K562 (cell line): ENCODE data around the gene SOBP. TPM values are rescaled to one million over a fixed set of nuclear protein-coding genes. Genes with fewer than 3 reads are reported as not detected.

ENCODE experiments used
- CBFA2T3 ChIP-seq: fragments of 450-650 bp; IDR thresholded peaks from 2 replicates; pipeline ENCODE4 v1.6.1; 2017
- CTBP1 ChIP-seq: fragments of 450-650 bp; IDR thresholded peaks from 2 replicates; pipeline ENCODE4 v1.6.1; 2016; ENCODE audit warnings: borderline replicate concordance
- DMBX1 ChIP-seq: fragments of 250-450 bp; sonication (Bioruptor Pico); IDR thresholded peaks from 2 replicates; pipeline ENCODE4 v1.8.0; 2022; ENCODE audit warnings: inconsistent platforms, mild to moderate bottlenecking, moderate library complexity, borderline replicate concordance
- FIP1L1 ChIP-seq: fragments of 200-400 bp; formaldehyde crosslinking; IDR thresholded peaks from 2 replicates; pipeline ENCODE4 v1.6.1; 2018; ENCODE audit warnings: mild to moderate bottlenecking, low read depth, low read length; ENCODE audit not compliant: poor library complexity, severe bottlenecking
- FOXK2 ChIP-seq, 2 experiments: fragments of 450-650 bp; IDR thresholded peaks in 1 of 2; conservative IDR thresholded peaks in 1 of 2; 2 replicates each; pipeline ENCODE4 v1.6.1; 2016; ENCODE audit warnings: low read depth in 2 of 2, mild to moderate bottlenecking in 1 of 2
- FOXM1 ChIP-seq, 2 experiments: fragments of 450-650 bp in 1 of 2; sonication (generic) in 1 of 2; formaldehyde crosslinking in 1 of 2; IDR thresholded peaks; 2 replicates each; pipeline versions ENCODE4 v1.6.1 to v1.9.0; 2017 to 2022; ENCODE audit warnings: low read depth in 2 of 2, mild to moderate bottlenecking in 2 of 2, missing genetic modification reagents in 1 of 2, moderate library complexity in 1 of 2
- GABPA ChIP-seq: fragments of 200-800 bp; sonication (Bioruptor generic); conservative IDR thresholded peaks from 2 replicates; pipeline ENCODE4 v1.6.1; 2016; ENCODE audit warnings: low read depth, missing genetic modification characterization, missing compliant biosample characterization
- HMBOX1 ChIP-seq: sonication (generic); IDR thresholded peaks from 2 replicates; pipeline ENCODE4 v1.6.1; 2016
- NFIC ChIP-seq: fragments of 450-650 bp; IDR thresholded peaks from 2 replicates; pipeline ENCODE4 v1.6.1; 2017; ENCODE audit warnings: mild to moderate bottlenecking, inconsistent platforms
- SMARCA4 ChIP-seq: fragments of 450-650 bp; IDR thresholded peaks from 2 replicates; pipeline ENCODE4 v1.6.1; 2016
- SOX6 ChIP-seq: fragments of 450-650 bp; IDR thresholded peaks from 2 replicates; pipeline ENCODE4 v1.6.1; 2014; ENCODE audit warnings: mild to moderate bottlenecking
- STAT5A ChIP-seq: IDR thresholded peaks from 2 replicates; pipeline ENCODE4 v1.6.1; 2012; ENCODE audit warnings: low read length, inconsistent platforms, borderline replicate concordance
- TAL1 ChIP-seq: fragments of 450-650 bp; IDR thresholded peaks from 2 replicates; pipeline ENCODE4 v1.6.1; 2016; ENCODE audit warnings: mild to moderate bottlenecking
- TBL1XR1 ChIP-seq, 2 experiments: IDR thresholded peaks; 2 replicates each; pipeline ENCODE4 v1.6.1; 2012; ENCODE audit warnings: improper control_type of control experiment in 2 of 2, low read length in 2 of 2, mild to moderate bottlenecking in 1 of 2
- TEAD4 ChIP-seq, 2 experiments: sonication (generic) in 1 of 2; formaldehyde crosslinking in 1 of 2; IDR thresholded peaks; 2 replicates each; pipeline versions ENCODE4 v1.6.1 to v1.8.0; 2012 to 2022; ENCODE audit warnings: borderline replicate concordance in 1 of 2, inconsistent platforms in 1 of 2, low read length in 1 of 2, mild to moderate bottlenecking in 1 of 2, missing genetic modification reagents in 1 of 2
- TGIF2 ChIP-seq: sonication (generic); formaldehyde crosslinking; IDR thresholded peaks from 2 replicates; pipeline ENCODE4 v1.8.1; 2022; ENCODE audit warnings: mild to moderate bottlenecking, missing genetic modification reagents, moderate library complexity
- ZFP1 ChIP-seq: fragments of 450-650 bp; formaldehyde crosslinking; IDR thresholded peaks from 2 replicates; pipeline ENCODE4 v1.4.0; 2020; ENCODE audit warnings: mild to moderate bottlenecking, mixed read lengths
- ZNF121 ChIP-seq: sonication (generic); formaldehyde crosslinking; conservative IDR thresholded peaks from 2 replicates; pipeline ENCODE4 v1.8.0; 2022; ENCODE audit warnings: missing genetic modification reagents
- ZNF143 ChIP-seq: sonication (generic); formaldehyde crosslinking; IDR thresholded peaks from 2 replicates; pipeline ENCODE4 v1.9.0; 2022; ENCODE audit warnings: mild to moderate bottlenecking, missing genetic modification reagents
- polyA plus RNA-seq, 8 experiments: library from polyadenylated mRNA; depleted of rRNA in 4 of 8; stranded (reverse) in 5 of 8; unstranded in 3 of 8; fragments of >200 nt; fragmentation: Nextera tagmentation in 2 of 8; fragmentation: Illumina TruSeq in 1 of 8; extraction: Ambion mirVana in 2 of 8; extraction: Trizol in 1 of 8; gene quantifications; 2 replicates each; pipeline versions ENCODE4 v1.2.1 to v1.2.3, GENCODE V29; 2011 to 2014; ENCODE audit warnings: inconsistent platforms in 1 of 8, missing spikeins in 1 of 8
- total RNA-seq, 7 experiments: library from RNA; depleted of rRNA in 6 of 7; stranded (reverse); fragments of >200 nt in 6 of 7; fragmentation: Illumina TruSeq in 2 of 7; extraction: Trizol in 2 of 7; gene quantifications; 2 replicates each; pipeline versions ENCODE4 v1.2.1 to v1.2.3, GENCODE V29; 2011 to 2021; ENCODE audit warnings: low replicate concordance in 1 of 7
- TF ChIP-seq, protein P1 (sequence below): fragments of 450-650 bp; formaldehyde crosslinking; conservative IDR thresholded peaks from 2 replicates; pipeline ENCODE4 v1.4.0; 2022; ENCODE audit warnings: mild to moderate bottlenecking, missing genetic modification characterization
- TF ChIP-seq, protein P2 (sequence below): IDR thresholded peaks from 2 replicates; pipeline ENCODE4 v1.6.1; 2014; ENCODE audit warnings: antibody characterized with exemption
- TF ChIP-seq, protein P3 (sequence below): sonication (generic); formaldehyde crosslinking; IDR thresholded peaks from 2 replicates; pipeline ENCODE4 v1.8.1; 2022; ENCODE audit warnings: missing genetic modification reagents

The SOBP gene
- total and polyA plus RNA-seq, 9 of the 15 experiments (the other 6 are each of a cell fraction or from before 2014, with no cell fraction given) = 0.16 TPM; not detected in 8

- TF ChIP-seq ZFP1 (CRISPR knock-in tag) (no peak), DMBX1 (CRISPR knock-in tag) (0 out of 2 replicates have a peak, but pooled peaks have one; percentile 18), TAL1 (peak; percentile 58), ZNF143 (CRISPR knock-in tag) (no peak), CBFA2T3 (peak; percentile 68), FIP1L1 (no peak), NFIC (0 out of 2 replicates have a peak, but pooled peaks have one; percentile 18), GABPA (tag) (no peak), SOX6 (peak; percentile 53; the same call in 1 of the 2 replicates), CTBP1 (peak; percentile 66), HMBOX1 (peak; percentile 42; the same call in 1 of the 2 replicates), TEAD4 (IDR thresholded peaks at IDR 0.05; ENCODE audit: low read length) (peak; percentile 75), TEAD4 (CRISPR knock-in tag; IDR thresholded peaks at IDR 0.05; ENCODE audit: borderline replicate concordance) (no peak), FOXM1 (IDR thresholded peaks at IDR 0.05; ENCODE audit: low read depth) (0 out of 2 replicates have a peak, but pooled peaks have one; percentile 15), FOXM1 (CRISPR knock-in tag; IDR thresholded peaks at IDR 0.05; ENCODE audit: low read depth) (no peak), FOXK2 (conservative IDR thresholded peaks at IDR 0.05 in 1 of 2, IDR thresholded peaks at IDR 0.05 in 1 of 2; ENCODE audit: low read depth in 2 of 2) (peak in 1 of 2 experiments; percentile 22; a peak in 1 of 4 replicates), TGIF2 (CRISPR knock-in tag) (no peak), STAT5A (peak; percentile 39), SMARCA4 (peak; percentile 56; the same call in 1 of the 2 replicates), TBL1XR1 (IDR thresholded peaks at IDR 0.05; ENCODE audit: low read length in 2 of 2) (0 out of 4 replicates have a peak, but pooled peaks of 1 of the 2 experiments have one; percentile 22), ZNF121 (no peak)
- TF ChIP-seq, protein P1, sequence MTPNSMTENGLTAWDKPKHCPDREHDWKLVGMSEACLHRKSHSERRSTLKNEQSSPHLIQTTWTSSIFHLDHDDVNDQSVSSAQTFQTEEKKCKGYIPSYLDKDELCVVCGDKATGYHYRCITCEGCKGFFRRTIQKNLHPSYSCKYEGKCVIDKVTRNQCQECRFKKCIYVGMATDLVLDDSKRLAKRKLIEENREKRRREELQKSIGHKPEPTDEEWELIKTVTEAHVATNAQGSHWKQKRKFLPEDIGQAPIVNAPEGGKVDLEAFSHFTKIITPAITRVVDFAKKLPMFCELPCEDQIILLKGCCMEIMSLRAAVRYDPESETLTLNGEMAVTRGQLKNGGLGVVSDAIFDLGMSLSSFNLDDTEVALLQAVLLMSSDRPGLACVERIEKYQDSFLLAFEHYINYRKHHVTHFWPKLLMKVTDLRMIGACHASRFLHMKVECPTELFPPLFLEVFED (CRISPR knock-in tag) = no peak
- TF ChIP-seq, protein P2, sequence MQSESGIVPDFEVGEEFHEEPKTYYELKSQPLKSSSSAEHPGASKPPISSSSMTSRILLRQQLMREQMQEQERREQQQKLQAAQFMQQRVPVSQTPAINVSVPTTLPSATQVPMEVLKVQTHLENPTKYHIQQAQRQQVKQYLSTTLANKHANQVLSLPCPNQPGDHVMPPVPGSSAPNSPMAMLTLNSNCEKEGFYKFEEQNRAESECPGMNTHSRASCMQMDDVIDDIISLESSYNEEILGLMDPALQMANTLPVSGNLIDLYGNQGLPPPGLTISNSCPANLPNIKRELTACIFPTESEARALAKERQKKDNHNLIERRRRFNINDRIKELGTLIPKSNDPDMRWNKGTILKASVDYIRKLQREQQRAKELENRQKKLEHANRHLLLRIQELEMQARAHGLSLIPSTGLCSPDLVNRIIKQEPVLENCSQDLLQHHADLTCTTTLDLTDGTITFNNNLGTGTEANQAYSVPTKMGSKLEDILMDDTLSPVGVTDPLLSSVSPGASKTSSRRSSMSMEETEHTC = peak; percentile 61; the same call in 1 of the 2 replicates
- TF ChIP-seq, protein P3, sequence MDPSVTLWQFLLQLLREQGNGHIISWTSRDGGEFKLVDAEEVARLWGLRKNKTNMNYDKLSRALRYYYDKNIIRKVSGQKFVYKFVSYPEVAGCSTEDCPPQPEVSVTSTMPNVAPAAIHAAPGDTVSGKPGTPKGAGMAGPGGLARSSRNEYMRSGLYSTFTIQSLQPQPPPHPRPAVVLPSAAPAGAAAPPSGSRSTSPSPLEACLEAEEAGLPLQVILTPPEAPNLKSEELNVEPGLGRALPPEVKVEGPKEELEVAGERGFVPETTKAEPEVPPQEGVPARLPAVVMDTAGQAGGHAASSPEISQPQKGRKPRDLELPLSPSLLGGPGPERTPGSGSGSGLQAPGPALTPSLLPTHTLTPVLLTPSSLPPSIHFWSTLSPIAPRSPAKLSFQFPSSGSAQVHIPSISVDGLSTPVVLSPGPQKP = no peak
Measured at GRCh38 chr6:107510108-107510507, 20.2 kb downstream of the SOBP start (continued).
